ENCODE results near the gene NEGR1.

- TF ChIP-seq CTCF (conservative IDR thresholded peaks at IDR 0.05) (no peak), EZH2 (IDR thresholded peaks at IDR 0.05; ENCODE audit: low read depth) (no peak)
Observed at GRCh38 chr1:71881611-71882010, 400.7 kb downstream of the NEGR1 start.

Measured in PC-9 (cell line).